Stimulated activated CD4-positive, alpha-beta T cell treated with anti-CD3 and anti-CD28 coated beads, Interleukin-15, amount 100 ng/mL, for 1 hour (primary cell): ENCODE data around the gene ABTB2.

Experiments
- DNase-seq, 2 donors: peaks; one replicate each; pipeline ENCODE4 v3.0.0-alpha.2; 2020; ENCODE audit warnings: low read depth in 1 of 2, low spot score in 1 of 2

The ABTB2 gene

GRCh38 chr11:34363363-34364084 lies 5.7 kb upstream of the ABTB2 start:
- no peak for DNase-seq

GRCh38 chr11:34360046-34360445 lies 2.2 kb upstream of the ABTB2 start:
- no peak for DNase-seq

DNA sequence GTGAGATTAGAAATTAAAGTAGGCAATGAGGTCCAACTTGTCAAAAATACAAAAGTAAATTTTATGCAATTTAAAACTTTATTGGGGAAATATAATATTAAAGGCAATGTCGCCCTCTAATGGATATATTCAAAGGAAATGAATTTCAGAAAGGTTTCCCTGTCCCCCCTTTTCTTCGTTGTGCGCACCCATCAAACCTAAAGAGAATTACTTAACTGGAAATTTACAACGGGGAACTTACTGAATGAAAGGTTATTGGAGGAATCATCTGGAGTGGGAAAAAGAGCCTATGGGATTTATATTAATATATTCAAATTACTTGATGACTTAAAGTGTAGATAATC lies 1.7 kb upstream of the ABTB2 start:
- no peak for DNase-seq

GRCh38 chr11:34358728-34359547 lies 1.1 kb upstream of the ABTB2 start:
- peak; percentile 46 to 47 for DNase-seq

DNA sequence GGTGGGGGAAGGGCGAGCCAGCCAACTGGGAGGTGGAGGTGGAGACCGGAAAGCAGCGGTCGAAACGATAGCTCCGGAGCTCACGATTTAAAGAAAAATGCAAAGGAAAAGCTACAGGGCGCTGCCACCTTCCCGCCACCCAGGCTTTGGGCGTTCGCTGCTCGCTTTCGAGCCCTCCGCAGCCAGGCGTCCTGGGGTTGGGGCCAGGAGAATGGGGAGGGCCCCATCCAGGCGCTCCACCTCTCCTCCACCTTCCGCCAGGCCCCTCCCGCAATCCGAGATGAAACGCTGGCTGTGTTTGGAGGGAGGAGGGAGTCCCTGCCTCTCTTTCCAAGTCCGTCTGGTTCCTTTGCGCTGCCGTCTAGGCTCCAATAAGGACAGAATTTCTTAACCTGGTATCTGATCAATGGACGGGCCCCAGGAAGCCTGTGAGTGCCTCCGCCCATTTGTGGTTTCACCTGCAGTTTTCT lies 483 bp upstream of the ABTB2 start:
- DNase-seq = no peak

GRCh38 chr11:34356913-34357700 lies 703 bp downstream of the ABTB2 start:
- peak; percentile 15 to 25 for DNase-seq

- peak in 1 of 2 donors; percentile 8 for DNase-seq
These were observed 1.3 kb downstream of the ABTB2 start for GRCh38 chr11:34356576-34356912.

DNA sequence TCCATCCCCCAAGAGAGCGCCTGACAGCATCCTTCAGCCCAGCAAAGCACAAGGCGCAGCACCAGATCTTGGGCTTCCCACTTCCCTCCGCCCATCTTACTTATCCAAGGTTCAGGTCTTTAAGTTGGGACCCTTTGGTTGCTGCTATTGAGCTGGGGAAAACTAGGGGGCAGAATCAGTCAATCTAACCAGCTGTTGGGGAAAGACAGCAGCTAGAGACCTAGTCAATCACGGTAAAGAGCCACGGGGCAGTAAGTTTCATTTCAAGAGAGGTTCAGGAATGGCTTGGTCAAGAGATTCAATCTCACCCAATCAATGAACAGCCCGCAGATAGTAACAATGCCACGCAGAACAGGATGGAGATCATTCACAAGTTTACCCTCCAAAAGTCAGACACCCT lies 1.7 kb downstream of the ABTB2 start:
- DNase-seq = no peak

- DNase-seq = no peak
These were observed 2.1 kb downstream of the ABTB2 start for GRCh38 chr11:34355726-34356125.

GRCh38 chr11:34354782-34355181 lies 3.0 kb downstream of the ABTB2 start:
- DNase-seq = no peak

DNA sequence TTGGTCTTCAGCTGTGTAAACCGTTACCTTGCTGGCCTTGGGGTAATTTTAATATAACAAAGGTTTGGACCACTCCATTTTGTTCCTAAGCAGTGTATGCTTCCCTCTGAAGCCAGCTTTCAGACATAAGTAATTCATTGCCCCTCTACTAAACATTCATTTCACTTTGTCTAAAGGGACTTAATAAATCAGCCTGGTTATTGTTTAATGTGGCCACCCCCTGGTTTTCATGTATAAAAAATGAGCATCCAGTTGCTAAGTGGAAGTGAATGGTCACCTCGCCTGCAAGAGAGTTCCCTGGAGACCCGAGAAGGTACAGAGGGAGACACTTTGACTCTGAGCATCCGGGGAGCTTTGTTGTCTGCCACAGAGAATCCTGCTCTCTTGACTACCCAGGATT lies 3.9 kb downstream of the ABTB2 start:
- DNase-seq = no peak

DNA sequence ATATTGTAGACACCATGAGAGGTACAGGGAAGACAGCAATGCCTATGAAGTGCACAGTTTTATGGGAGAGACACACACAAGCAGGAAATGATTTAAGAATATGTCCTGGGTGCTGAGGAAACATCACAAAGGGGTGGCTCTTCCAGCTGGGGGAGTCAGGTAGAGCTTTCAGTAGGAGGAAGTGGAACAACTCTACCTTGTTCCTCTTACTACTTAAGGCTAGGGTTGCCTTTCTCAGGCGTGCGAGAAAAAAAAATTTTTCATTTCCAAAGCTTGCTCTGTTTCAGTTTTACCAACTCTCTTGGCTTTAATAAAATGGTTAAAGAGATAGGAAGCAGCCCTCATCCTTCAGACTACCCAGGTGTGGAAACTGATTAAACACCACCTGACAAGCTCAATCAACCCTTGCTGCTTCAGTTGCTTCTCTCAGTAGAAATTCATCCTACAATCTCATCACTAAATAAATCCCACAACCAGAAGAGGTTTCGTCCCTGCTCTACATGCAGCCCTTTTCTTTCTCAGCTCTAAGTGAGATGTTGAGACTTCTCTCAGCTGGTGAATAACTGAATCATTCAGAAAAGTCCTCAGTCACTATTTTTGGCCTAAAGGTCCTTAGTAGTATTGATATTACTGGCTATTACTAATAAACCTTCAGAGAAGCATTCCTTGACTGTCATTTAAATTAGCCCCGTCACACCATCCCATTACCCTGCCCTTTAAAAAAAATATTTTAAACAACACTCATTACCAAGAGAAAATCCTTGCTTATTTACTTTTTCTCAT lies 5.9 kb downstream of the ABTB2 start:
- DNase-seq = no peak

- no peak for DNase-seq
These were observed 6.8 kb downstream of the ABTB2 start for GRCh38 chr11:34351051-34351450.

DNA sequence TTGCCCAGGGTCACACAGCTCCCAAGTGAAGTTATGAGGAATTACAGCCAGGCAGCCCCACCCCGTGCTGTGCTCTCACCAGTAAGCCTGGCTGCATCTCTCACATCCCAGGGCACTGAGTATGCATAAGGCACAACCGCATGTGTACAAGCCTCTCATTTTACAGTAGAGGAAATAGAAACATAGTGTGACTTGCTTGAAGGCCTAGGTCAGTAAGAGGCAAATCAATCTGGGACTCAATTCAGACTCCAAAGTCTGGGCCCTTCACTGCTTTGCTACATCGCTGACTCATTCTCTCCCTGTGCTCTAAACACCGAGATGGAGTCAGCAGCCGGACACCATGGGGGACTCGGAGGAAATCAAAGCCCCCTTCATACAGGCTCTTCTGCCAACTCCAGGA lies 7.9 kb downstream of the ABTB2 start:
- DNase-seq = no peak

DNA sequence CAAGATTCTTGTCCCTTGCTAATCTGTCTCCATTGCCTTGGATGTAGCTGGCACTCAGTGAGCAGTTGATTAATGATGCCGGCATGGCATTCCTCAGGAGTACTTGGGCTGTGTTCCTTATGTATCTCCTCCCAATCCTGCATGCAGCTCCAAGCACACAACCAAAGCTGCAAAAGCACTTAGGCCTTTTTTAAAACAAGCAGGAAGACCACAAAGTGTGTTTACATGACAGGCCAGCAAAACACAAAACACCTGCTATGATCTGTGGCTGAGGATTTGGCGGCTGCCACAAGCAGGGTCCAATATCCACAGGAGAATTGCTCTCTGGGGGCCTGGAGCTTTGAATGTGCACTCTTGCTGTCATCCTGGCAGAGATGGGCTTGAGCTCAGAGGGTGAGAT lies 8.9 kb downstream of the ABTB2 start:
- DNase-seq = no peak

- no peak for DNase-seq
These were observed 9.7 kb downstream of the ABTB2 start for GRCh38 chr11:34348096-34348495.

DNA sequence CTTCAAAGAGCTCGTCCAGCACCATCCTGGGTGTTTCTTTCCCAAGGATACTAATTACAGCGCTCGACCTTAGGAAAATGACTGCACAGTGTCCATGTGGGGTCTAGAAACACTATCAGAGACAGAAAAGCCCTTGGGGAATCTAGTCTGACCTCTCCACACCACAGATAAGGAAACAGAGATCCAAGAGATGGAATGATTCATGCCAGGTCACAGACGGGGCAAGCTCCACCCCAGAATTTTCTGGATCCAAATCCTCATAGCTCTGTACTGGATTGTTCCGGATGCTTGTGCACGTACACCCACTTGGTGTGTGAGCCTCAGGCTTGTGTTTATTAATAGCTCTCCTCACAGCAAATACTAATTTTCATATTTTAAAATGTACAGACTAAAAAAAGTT lies 11.3 kb downstream of the ABTB2 start:
- no peak for DNase-seq

DNA sequence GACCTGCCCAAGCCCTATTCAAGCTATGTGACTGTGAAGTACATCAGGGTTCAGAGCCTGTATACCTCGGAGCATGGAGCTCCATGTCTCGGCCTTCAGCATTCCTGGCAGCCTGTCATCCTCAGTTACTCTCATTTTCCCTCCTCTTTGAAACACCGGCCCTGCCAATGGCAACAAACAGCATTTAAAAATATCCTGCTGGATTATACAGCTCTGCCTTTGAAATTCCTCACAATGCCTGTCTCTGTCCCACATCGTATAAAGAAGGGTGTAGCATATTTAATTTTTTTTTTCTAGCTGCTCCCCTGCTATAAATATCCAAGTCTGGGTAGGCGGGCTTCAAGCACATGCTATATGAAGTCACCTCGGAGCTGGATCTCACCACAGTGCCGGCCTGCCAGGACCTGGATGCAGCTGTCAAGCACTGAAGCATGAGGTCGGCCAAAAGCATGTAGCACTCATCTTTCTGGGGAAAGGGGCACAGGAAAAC lies 11.8 kb downstream of the ABTB2 start:
- no peak for DNase-seq

DNA sequence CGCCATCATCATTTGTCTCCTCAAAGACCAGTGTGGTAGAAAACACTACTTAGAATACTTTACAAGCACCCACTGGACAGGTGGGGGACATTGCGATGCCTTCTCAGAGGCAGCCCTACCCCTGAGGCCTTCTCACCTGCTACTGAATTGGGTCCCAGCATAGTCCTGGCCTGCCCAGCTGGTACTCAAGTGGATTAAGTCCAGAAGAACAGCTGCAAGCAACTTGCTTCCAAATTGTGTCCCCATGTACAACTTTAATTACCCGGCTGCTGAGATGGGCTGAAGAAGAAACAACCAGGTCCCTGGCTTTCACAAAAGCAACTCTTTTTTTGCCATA lies 12.3 kb downstream of the ABTB2 start:
- no peak for DNase-seq

GRCh38 chr11:34344768-34345539 lies 12.9 kb downstream of the ABTB2 start:
- DNase-seq = no peak
